ENCODE results near the gene AGRP. TPM values are rescaled to one million over a fixed set of nuclear protein-coding genes. Genes with fewer than 3 reads are reported as not detected.
A peak's percentile ranks its signal among the peaks of the same experiment; 100 is the strongest.

Gene AGRP
- total RNA-seq, 1 donor from 2014 or later: not detected

GRCh38 chr16:67528870-67529581 lies 45.7 kb upstream of the AGRP start:
- H4K20me1 ChIP-seq (ENCODE audit: insufficient read depth, low read length): peaks cover 33% of the 10 kb centered on the region
- H3K27me3 ChIP-seq (ENCODE audit: insufficient read depth, low read length): no peaks in the 10 kb centered on the region
- peak overlapping the region; percentile 89 for H3K9ac ChIP-seq (ENCODE audit: low read length)
- no peak for DNase-seq (ENCODE audit: low read depth)
- Mint-ChIP-seq H3K27ac (ENCODE audit: unreplicated experiment) (peak overlapping the region; percentile 94), H3K4me1 (ENCODE audit: low read depth, unreplicated experiment) (peaks cover 42% of the 10 kb centered on the region), H3K9me3 (ENCODE audit: unreplicated experiment) (peaks cover 4% of the 10 kb centered on the region), H3K36me3 (ENCODE audit: low read depth, unreplicated experiment) (peaks cover 5% of the 10 kb centered on the region), H3K27me3 (ENCODE audit: low read depth, unreplicated experiment) (peaks cover 12% of the 10 kb centered on the region), H3K4me3 (ENCODE audit: unreplicated experiment) (peak overlapping the region; percentile 94)
- FAIRE-seq: no peak
- peak overlapping the region; percentile 98 for H3K4me2 ChIP-seq (ENCODE audit: low read length)
- H3K4me3 ChIP-seq (ENCODE audit: insufficient read depth, low read depth, low read length): peak overlapping the region; percentile 71
- H2AFZ ChIP-seq (ENCODE audit: low read depth, low read length): peak overlapping the region; percentile 74
- H3K79me2 ChIP-seq (ENCODE audit: insufficient read depth, low read length): peaks cover 49% of the 10 kb centered on the region
- H3K27ac ChIP-seq (ENCODE audit: low read depth, low read length): peak overlapping the region; percentile 84
- peaks cover 41% of the 10 kb centered on the region for H3K4me1 ChIP-seq (ENCODE audit: insufficient read depth, low read length)
- TF ChIP-seq EZH2 (IDR thresholded peaks at IDR 0.05; ENCODE audit: insufficient read depth, low read length): no peak
- TF ChIP-seq, protein P1, sequence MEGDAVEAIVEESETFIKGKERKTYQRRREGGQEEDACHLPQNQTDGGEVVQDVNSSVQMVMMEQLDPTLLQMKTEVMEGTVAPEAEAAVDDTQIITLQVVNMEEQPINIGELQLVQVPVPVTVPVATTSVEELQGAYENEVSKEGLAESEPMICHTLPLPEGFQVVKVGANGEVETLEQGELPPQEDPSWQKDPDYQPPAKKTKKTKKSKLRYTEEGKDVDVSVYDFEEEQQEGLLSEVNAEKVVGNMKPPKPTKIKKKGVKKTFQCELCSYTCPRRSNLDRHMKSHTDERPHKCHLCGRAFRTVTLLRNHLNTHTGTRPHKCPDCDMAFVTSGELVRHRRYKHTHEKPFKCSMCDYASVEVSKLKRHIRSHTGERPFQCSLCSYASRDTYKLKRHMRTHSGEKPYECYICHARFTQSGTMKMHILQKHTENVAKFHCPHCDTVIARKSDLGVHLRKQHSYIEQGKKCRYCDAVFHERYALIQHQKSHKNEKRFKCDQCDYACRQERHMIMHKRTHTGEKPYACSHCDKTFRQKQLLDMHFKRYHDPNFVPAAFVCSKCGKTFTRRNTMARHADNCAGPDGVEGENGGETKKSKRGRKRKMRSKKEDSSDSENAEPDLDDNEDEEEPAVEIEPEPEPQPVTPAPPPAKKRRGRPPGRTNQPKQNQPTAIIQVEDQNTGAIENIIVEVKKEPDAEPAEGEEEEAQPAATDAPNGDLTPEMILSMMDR (IDR thresholded peaks at IDR 0.05; ENCODE audit: insufficient read depth, low read depth, low read length): no peak
- no peaks in the 10 kb centered on the region for H3K9me3 ChIP-seq (ENCODE audit: insufficient read depth, low read depth, low read length)
- H3K36me3 ChIP-seq (ENCODE audit: insufficient read depth, low read length): no peaks in the 10 kb centered on the region

DNA sequence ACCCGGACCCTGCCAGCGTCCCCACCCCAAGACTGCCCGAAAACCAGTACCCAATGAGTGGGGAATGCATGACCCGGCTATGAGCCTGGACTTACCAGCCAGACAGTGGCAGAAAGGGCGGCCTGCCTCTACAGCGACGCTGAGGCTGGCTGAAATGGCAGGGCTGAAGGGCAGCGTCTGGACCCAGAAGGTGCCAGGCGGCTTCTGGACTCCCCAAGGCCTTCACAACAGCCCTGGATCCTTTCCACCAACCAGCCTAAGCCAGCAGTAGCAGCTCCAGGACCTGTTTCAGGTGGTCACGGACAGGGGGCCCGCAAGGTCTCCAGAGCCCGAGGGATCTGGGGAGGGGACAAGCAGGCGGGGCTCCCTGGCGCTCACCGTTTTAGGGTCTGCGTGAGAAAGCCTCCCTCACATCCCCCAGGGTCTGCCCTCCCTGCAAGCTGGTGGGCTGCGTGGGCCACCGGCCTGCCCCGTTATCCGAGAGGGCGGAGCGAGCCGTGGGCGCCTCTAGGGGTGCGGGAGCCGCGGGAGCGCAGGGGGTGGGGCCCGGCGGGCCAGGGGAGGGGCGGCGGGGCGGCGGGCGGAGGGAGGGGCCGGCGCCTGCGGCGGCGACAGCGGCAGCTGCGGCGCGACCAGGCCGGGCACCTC lies 45.0 kb upstream of the AGRP start, which contains the start of gene RIPOR1:
RIPOR1 (plus strand) TSS at position 608 of the 648 bp plus-strand sequence. CDS start 9,618 bp downstream, outside the sequence.
- no peak for DNase-seq (ENCODE audit: low read depth)
- Histone ChIP-seq H3K4me1 (ENCODE audit: insufficient read depth, low read length) (peaks cover 41% of the 10 kb centered on the region), H3K4me2 (ENCODE audit: low read length) (peak within 1 kb of the TSS; percentile 98), H3K9me3 (ENCODE audit: insufficient read depth, low read depth, low read length) (no peaks in the 10 kb centered on the region), H3K27ac (ENCODE audit: low read depth, low read length) (peak within 1 kb of the TSS; percentile 84), H3K36me3 (ENCODE audit: insufficient read depth, low read length) (no peaks in the 10 kb centered on the region), H3K4me3 (ENCODE audit: insufficient read depth, low read depth, low read length) (peak within 1 kb of the TSS; percentile 71), H3K79me2 (ENCODE audit: insufficient read depth, low read length) (peaks cover 44% of the 10 kb centered on the region), H3K9ac (ENCODE audit: low read length) (peak within 1 kb of the TSS; percentile 89), H3K27me3 (ENCODE audit: insufficient read depth, low read length) (no peaks in the 10 kb centered on the region), H2AFZ (ENCODE audit: low read depth, low read length) (peak within 1 kb of the TSS; percentile 74), H4K20me1 (ENCODE audit: insufficient read depth, low read length) (peaks cover 29% of the 10 kb centered on the region)
- TF ChIP-seq, protein P1 (IDR thresholded peaks at IDR 0.05; ENCODE audit: insufficient read depth, low read depth, low read length): no peak
- TF ChIP-seq EZH2 (IDR thresholded peaks at IDR 0.05; ENCODE audit: insufficient read depth, low read length): no peak
- FAIRE-seq: no peak
- Mint-ChIP-seq H3K4me3 (ENCODE audit: unreplicated experiment) (peak within 1 kb of the TSS; percentile 94), H3K27ac (ENCODE audit: unreplicated experiment) (peak within 1 kb of the TSS; percentile 94), H3K4me1 (ENCODE audit: low read depth, unreplicated experiment) (peaks cover 41% of the 10 kb centered on the region), H3K27me3 (ENCODE audit: low read depth, unreplicated experiment) (peaks cover 12% of the 10 kb centered on the region), H3K36me3 (ENCODE audit: low read depth, unreplicated experiment) (peaks cover 3% of the 10 kb centered on the region), H3K9me3 (ENCODE audit: unreplicated experiment) (peaks cover 4% of the 10 kb centered on the region)
